Measurements from ENCODE around the gene SH3D19.
"Not testable (repeated sequence)": the region's sequence is repeated elsewhere in the genome, so short reads cannot be mapped to it uniquely, and the experiment has no call there.

SH3D19 gene

DNA sequence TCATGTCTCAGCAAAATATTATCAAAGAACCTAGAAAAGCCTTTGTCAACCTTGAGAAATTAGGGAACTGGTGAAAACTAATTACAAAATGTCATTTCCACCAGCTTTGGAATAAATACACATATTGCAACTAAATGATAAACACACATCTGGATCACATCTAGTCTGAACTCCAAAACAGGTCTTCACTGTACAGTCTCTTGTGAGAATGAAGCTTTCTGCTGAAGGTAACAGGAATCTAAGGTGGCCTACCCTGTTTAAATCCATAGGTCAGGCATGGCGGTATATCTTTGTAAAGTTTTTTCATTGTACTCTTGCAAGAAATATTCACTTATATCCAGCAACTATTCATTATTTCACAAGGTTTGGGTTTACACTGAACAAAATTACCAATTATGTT, 1.7 kb downstream of the SH3D19 start:
- TF ChIP-seq CTCF (conservative IDR thresholded peaks at IDR 0.05; ENCODE audit: low read length) (no peak), EZH2phosphoT487 (IDR thresholded peaks at IDR 0.05; ENCODE audit: borderline replicate concordance) (no peak)
- no peaks in the 10 kb centered on the region for H3K9me2 ChIP-seq (replicated peaks; ENCODE audit: low read depth, low read length)
- no peaks in the 10 kb centered on the region for H3K9me3 ChIP-seq (ENCODE audit: insufficient read depth, low read depth, low read length)
- H3K4me2 ChIP-seq (ENCODE audit: low read depth, low read length, poor library complexity, severe bottlenecking): no peak overlapping the region
- H3K27me3 ChIP-seq (ENCODE audit: insufficient read depth, low read length, poor library complexity, severe bottlenecking): no peaks in the 10 kb centered on the region
- H4K20me1 ChIP-seq (ENCODE audit: insufficient read depth, low read length, poor library complexity, severe bottlenecking): no peaks in the 10 kb centered on the region
- no peaks in the 10 kb centered on the region for H3K79me2 ChIP-seq (ENCODE audit: insufficient read depth, low read length)
- no peaks in the 10 kb centered on the region for H3K36me3 ChIP-seq (ENCODE audit: insufficient read depth, low read length)
- H3K4me3 ChIP-seq (ENCODE audit: low read length, poor library complexity, severe bottlenecking): no peak overlapping the region
- no peaks in the 10 kb centered on the region for H3F3A ChIP-seq (ENCODE audit: low read depth)
- no peaks in the 10 kb centered on the region for H3K4me1 ChIP-seq (ENCODE audit: insufficient read depth, low read length, poor library complexity, severe bottlenecking)
- no peak overlapping the region for H3K9ac ChIP-seq (ENCODE audit: low read depth, low read length, poor library complexity, severe bottlenecking)
- H2AFZ ChIP-seq (ENCODE audit: low read length): no peak overlapping the region

DNA sequence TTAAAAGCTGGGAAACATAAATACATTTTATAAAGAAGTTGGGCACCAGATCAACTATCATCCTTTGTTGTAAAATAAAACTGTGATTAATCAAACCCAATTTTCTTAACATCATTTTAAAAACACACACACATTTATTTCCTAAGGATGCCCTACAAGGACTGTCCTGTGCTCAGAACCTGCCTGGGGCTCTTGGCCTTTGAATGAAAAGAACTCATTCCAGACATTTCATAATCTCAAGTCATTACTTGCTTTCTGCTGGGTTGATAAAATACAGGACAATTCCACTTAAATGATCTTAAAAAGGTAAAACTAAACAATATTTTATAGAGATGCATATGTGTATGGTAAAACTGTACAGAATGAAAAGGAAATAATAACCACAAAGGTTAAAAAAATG, 2.8 kb downstream of the SH3D19 start:
- no peak overlapping the region for H3K4me3 ChIP-seq (ENCODE audit: low read length, poor library complexity, severe bottlenecking)
- H3K36me3 ChIP-seq (ENCODE audit: insufficient read depth, low read length): no peaks in the 10 kb centered on the region
- H2AFZ ChIP-seq (ENCODE audit: low read length): no peak overlapping the region
- H3K9me2 ChIP-seq (replicated peaks; ENCODE audit: low read depth, low read length): no peaks in the 10 kb centered on the region
- H3K4me2 ChIP-seq (ENCODE audit: low read depth, low read length, poor library complexity, severe bottlenecking): no peak overlapping the region
- H3F3A ChIP-seq (ENCODE audit: low read depth): no peaks in the 10 kb centered on the region
- no peak overlapping the region for H3K9ac ChIP-seq (ENCODE audit: low read depth, low read length, poor library complexity, severe bottlenecking)
- H3K4me1 ChIP-seq (ENCODE audit: insufficient read depth, low read length, poor library complexity, severe bottlenecking): no peaks in the 10 kb centered on the region
- TF ChIP-seq CTCF (conservative IDR thresholded peaks at IDR 0.05; ENCODE audit: low read length) (no peak), EZH2phosphoT487 (IDR thresholded peaks at IDR 0.05; ENCODE audit: borderline replicate concordance) (no peak)
- no peaks in the 10 kb centered on the region for H3K9me3 ChIP-seq (ENCODE audit: insufficient read depth, low read depth, low read length)
- H3K27me3 ChIP-seq (ENCODE audit: insufficient read depth, low read length, poor library complexity, severe bottlenecking): no peaks in the 10 kb centered on the region
- no peaks in the 10 kb centered on the region for H3K79me2 ChIP-seq (ENCODE audit: insufficient read depth, low read length)
- no peaks in the 10 kb centered on the region for H4K20me1 ChIP-seq (ENCODE audit: insufficient read depth, low read length, poor library complexity, severe bottlenecking)

DNA sequence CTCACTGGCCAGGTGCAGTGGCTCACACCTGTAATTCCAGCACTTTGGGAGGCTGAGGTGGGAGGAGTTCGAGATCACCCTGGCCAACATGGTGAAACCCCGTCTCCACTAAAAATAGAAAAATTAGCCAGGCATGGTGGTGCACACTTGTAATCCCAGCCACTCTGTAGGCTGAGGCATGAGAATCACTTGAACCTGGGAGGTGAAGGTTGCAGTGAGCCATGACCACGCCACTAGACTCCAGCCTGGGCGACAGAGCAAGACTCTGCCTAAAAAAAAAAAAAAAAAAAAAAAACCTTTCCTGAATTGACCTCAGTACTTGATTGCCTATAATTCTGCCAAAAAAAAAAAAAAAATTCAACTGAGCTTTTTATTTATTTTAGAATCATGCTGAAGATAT, 3.2 kb downstream of the SH3D19 start:
- H3K9me3 ChIP-seq (ENCODE audit: insufficient read depth, low read depth, low read length); H3K27me3 ChIP-seq (ENCODE audit: insufficient read depth, low read length, poor library complexity, severe bottlenecking); H3K9me2 ChIP-seq (replicated peaks; ENCODE audit: low read depth, low read length); H3K36me3 ChIP-seq (ENCODE audit: insufficient read depth, low read length); H3K4me1 ChIP-seq (ENCODE audit: insufficient read depth, low read length, poor library complexity, severe bottlenecking); H3K9ac ChIP-seq (ENCODE audit: low read depth, low read length, poor library complexity, severe bottlenecking); H3K79me2 ChIP-seq (ENCODE audit: insufficient read depth, low read length); H2AFZ ChIP-seq (ENCODE audit: low read length); H3K4me2 ChIP-seq (ENCODE audit: low read depth, low read length, poor library complexity, severe bottlenecking); H4K20me1 ChIP-seq (ENCODE audit: insufficient read depth, low read length, poor library complexity, severe bottlenecking); H3K4me3 ChIP-seq (ENCODE audit: low read length, poor library complexity, severe bottlenecking); H3F3A ChIP-seq (ENCODE audit: low read depth): not testable (repeated sequence)

GRCh38 chr4:151321586-151321985, 3.8 kb downstream of the SH3D19 start:
- Histone ChIP-seq H2AFZ (ENCODE audit: low read length) (no peak overlapping the region), H4K20me1 (ENCODE audit: insufficient read depth, low read length, poor library complexity, severe bottlenecking) (no peaks in the 10 kb centered on the region), H3K4me1 (ENCODE audit: insufficient read depth, low read length, poor library complexity, severe bottlenecking) (no peaks in the 10 kb centered on the region), H3K9me3 (ENCODE audit: insufficient read depth, low read depth, low read length) (no peaks in the 10 kb centered on the region), H3K4me2 (ENCODE audit: low read depth, low read length, poor library complexity, severe bottlenecking) (no peak overlapping the region), H3F3A (ENCODE audit: low read depth) (no peaks in the 10 kb centered on the region), H3K36me3 (ENCODE audit: insufficient read depth, low read length) (no peaks in the 10 kb centered on the region), H3K4me3 (ENCODE audit: low read length, poor library complexity, severe bottlenecking) (no peak overlapping the region), H3K9ac (ENCODE audit: low read depth, low read length, poor library complexity, severe bottlenecking) (no peak overlapping the region), H3K27me3 (ENCODE audit: insufficient read depth, low read length, poor library complexity, severe bottlenecking) (no peaks in the 10 kb centered on the region), H3K9me2 (replicated peaks; ENCODE audit: low read depth, low read length) (no peaks in the 10 kb centered on the region), H3K79me2 (ENCODE audit: insufficient read depth, low read length) (no peaks in the 10 kb centered on the region)
- TF ChIP-seq CTCF (conservative IDR thresholded peaks at IDR 0.05; ENCODE audit: low read length) (no peak), EZH2phosphoT487 (IDR thresholded peaks at IDR 0.05; ENCODE audit: borderline replicate concordance) (no peak)

All from Loucy (cell line).